HG02623 (cell line): Measurements from ENCODE around the gene CREB3.

Experiments
- ATAC-seq: cut with Tn5 transposase; IDR thresholded peaks from one replicate; pipeline ENCODE4 v1.9.1; 2021; ENCODE audit warnings: moderate library complexity; ENCODE audit not compliant: unreplicated experiment

CREB3 gene

DNA sequence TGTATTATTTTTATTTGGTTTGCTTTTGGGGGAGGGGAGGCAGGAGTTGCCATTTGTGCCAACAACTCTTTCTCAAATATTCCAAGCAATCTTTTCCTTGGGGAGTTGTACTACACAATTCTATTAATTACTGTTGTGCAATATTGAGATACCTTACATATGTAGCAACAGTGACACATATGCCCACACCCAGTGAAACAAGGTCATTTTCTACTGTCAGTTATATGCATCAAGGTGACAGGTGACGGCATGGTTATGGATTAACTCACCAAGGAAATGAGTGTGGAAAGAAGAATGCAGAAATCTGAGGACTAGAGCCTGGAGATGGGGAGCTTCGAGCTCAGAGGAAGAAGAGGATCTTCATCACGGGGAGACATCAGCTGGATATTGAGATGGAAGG is 39.5 kb downstream of the CREB3 start:
- ATAC-seq = no peak

DNA sequence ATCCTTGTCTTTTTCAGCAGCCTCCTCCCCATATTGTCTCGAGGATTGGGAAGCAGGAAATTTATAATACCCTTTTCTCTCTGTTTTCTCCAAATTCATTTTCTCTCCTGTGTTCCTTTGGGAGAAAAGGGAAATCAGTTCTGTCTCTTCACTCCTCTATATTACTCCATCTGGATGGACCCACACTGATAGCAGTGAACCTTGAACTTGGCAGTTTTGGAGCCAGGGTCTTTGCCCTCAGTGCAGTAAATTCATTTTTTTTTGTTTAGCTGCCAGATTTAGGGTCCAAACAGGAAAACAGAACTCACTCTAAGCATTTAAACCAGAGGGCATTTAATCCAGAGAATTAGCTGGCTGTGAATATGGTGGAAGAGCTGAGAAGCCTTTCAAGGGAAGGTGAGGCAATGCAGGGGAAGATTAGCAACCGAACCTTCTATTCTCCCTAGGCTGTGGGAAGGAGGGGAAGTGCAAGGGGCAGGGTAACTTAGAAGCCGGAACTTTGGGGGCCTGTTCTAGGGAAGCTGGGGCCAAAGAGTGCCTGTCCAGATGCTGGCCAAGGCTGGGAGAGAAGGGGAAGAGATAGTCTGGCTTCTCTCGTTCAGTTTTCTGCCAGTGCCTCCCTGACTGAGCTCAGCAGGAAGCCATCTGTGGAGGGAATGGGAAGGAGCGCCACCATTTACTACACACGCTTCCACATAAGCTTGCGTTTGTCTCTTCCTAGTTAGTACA is 42.6 kb downstream of the CREB3 start:
- no peak for ATAC-seq

- no peak for ATAC-seq
These were observed 43.6 kb downstream of the CREB3 start for GRCh38 chr9:35776018-35776417.

- ATAC-seq = no peak
These were observed 46.0 kb downstream of the CREB3 start for GRCh38 chr9:35778496-35778895.

DNA sequence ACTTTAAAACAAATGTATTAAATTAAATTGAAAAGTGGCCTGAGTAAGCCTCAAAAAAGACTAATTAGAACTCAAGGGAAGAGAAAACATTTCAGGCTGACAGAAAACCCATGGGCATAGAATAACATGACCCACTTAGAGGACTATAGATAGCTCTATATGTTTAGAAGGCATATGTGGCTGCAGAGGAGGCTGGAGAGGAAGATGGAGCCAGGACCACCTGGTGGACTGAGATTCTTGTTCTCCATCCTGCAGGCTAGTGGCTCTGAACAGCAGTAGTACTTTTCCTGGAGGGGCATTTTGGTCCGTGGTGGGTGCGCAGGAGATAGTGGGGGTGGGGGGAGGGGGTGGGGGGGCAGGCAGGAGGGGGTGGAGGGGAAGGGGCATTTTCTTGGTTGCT is 48.6 kb downstream of the CREB3 start:
- no peak for ATAC-seq

DNA sequence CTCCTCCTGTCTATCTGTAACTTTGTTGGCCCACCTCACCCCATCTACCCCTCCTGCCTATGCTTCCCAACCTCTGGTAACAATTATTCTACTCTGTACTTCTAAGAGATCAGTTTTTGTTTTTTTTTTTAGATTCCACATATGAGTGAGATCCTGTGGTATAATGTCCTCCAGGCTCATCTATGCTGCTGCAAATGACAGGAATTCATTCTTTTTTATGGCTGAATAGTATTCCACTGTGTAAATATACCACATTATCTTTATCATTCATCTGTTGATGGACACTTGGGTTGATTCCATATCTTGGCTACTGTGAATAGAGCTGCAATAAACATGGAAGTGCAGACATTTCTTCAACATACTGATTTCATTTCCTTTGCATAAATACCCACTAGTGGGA is 51.0 kb downstream of the CREB3 start:
- no peak for ATAC-seq
